ENCODE results near the gene EBPL. TPM values are rescaled to one million over a fixed set of nuclear protein-coding genes. Genes with fewer than 3 reads are reported as not detected.

EBPL gene
- total RNA-seq, 1 donor from 2014 or later: 95.1 TPM

DNA sequence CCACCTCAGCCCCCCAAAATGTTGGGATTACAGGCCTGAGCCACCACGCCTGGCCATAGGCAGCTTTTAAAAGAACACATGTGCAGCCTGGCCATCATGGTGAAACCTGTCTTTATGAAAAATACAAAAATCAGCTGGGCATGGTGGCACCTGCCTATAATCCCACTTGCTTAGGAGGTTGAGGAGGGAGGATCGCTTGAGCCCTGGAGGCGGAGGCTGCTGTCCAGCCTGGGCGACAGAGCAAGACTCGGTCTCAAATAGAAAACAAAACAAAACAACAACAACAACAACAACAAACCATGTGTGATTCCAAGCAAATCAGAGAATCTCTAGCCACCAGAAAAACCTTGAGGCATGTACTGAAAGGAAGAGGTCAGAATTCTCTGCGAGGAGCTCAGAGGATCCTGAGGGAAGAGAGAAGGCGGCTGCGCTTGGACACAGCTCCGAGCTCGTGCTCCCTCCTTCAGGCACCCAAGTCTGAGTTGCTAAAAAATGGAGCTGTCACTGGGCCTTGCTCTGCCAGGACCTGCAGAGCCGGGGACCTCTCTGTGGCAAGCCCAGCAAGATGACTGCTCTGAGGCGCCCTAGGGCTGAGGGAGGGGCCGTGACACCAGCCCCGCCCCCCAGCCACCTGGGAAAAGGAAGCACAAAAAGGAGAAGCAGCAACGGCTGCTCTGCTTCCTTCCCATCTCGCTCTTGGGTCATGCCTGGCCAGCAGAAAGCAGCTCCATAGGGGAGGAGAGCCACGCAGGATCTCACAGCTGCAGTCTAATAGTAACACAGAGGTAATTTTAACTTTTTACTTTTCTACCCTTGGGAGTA lies 63.2 kb downstream of the EBPL start, which contains the start of gene ARL11:
TSS of gene ARL11 (plus strand) at position 677 of the 822 bp plus-strand sequence. CDS start 1,941 bp downstream, outside the sequence.
- TF ChIP-seq, protein P1, sequence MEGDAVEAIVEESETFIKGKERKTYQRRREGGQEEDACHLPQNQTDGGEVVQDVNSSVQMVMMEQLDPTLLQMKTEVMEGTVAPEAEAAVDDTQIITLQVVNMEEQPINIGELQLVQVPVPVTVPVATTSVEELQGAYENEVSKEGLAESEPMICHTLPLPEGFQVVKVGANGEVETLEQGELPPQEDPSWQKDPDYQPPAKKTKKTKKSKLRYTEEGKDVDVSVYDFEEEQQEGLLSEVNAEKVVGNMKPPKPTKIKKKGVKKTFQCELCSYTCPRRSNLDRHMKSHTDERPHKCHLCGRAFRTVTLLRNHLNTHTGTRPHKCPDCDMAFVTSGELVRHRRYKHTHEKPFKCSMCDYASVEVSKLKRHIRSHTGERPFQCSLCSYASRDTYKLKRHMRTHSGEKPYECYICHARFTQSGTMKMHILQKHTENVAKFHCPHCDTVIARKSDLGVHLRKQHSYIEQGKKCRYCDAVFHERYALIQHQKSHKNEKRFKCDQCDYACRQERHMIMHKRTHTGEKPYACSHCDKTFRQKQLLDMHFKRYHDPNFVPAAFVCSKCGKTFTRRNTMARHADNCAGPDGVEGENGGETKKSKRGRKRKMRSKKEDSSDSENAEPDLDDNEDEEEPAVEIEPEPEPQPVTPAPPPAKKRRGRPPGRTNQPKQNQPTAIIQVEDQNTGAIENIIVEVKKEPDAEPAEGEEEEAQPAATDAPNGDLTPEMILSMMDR (conservative IDR thresholded peaks at IDR 0.05; ENCODE audit: low read depth, low read length): no peak
- H3K4me3 ChIP-seq (ENCODE audit: low read depth, low read length): no peak within 1 kb of the TSS
- DNase-seq (ENCODE audit: low read depth): no peak

GRCh38 chr13:49625392-49626079 lies 65.8 kb downstream of the EBPL start:
- TF ChIP-seq, protein P1 (conservative IDR thresholded peaks at IDR 0.05; ENCODE audit: low read depth, low read length): no peak
- H3K4me3 ChIP-seq (ENCODE audit: low read depth, low read length): no peak overlapping the region
- no peak for DNase-seq (ENCODE audit: low read depth)

GRCh38 chr13:49624229-49624628 lies 67.1 kb downstream of the EBPL start:
- DNase-seq (ENCODE audit: low read depth): no peak
- no peak overlapping the region for H3K4me3 ChIP-seq (ENCODE audit: low read depth, low read length)
- TF ChIP-seq, protein P1 (conservative IDR thresholded peaks at IDR 0.05; ENCODE audit: low read depth, low read length): no peak

- TF ChIP-seq, protein P1 (conservative IDR thresholded peaks at IDR 0.05; ENCODE audit: low read depth, low read length): no peak
- no peak for DNase-seq (ENCODE audit: low read depth)
- H3K4me3 ChIP-seq (ENCODE audit: low read depth, low read length): no peak overlapping the region
Measured at GRCh38 chr13:49622174-49622946, 68.9 kb downstream of the EBPL start.

DNA sequence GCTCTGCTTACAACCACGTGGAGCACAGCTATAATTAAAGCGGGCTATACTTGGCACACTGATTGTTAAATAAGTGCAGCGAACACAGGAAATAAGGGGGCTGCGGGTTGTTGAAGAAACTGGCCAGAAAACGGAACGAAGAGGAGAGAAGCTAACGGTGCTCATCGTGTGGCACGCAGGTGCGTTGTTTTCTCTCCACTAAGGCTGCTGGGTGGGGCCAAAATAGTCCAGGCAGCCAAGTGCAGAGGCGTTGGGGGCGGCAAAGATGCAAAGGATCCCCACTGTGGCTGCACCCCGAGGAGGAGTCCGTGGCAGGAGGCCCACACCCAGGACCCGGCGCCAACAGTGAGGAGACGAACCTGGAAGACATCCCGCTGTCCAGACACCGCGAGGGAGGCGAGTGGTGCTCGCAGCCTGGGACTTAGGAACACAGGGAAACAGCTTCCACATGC lies 71.1 kb downstream of the EBPL start:
- H3K4me3 ChIP-seq (ENCODE audit: low read depth, low read length): no peak overlapping the region
- DNase-seq (ENCODE audit: low read depth): no peak
- TF ChIP-seq, protein P1 (conservative IDR thresholded peaks at IDR 0.05; ENCODE audit: low read depth, low read length): no peak

DNA sequence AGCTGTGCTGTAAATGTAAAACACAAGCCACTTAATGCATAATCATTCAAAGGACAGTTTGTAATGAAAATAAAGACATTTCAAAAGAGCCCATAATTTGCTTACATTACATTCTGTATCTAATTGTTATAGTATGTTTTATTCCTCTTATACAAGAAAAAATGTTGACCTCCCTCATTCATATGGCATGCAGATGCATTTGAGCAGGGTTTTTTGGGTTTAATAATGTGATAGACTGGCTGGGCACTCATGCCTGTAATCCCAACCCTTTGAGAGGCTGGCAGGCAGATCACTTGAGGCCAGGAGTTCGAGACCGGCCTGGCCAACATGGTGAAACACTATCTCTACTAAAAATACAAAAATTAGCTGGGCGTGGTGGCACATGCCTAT lies 74.6 kb downstream of the EBPL start:
- no peak for DNase-seq (ENCODE audit: low read depth)
- no peak overlapping the region for H3K4me3 ChIP-seq (ENCODE audit: low read depth, low read length)
- TF ChIP-seq, protein P1 (conservative IDR thresholded peaks at IDR 0.05; ENCODE audit: low read depth, low read length): no peak
